ENCODE results near the gene PDS5B. TPM values are rescaled to one million over a fixed set of nuclear protein-coding genes. Genes with fewer than 3 reads are reported as not detected.

Gene PDS5B
- total and polyA plus RNA-seq, 10 donors = 4.5 to 65.9 (median 50.9) TPM

GRCh38 chr13:32595306-32595705, 9.1 kb downstream of the PDS5B start:
- peaks cover 3 to 71% (median 12%) of the 10 kb centered on the region in 6 donors for H3K4me1 ChIP-seq
- H3K27me3 ChIP-seq (replicated peaks in 1 of 7) = no peaks in the 10 kb centered on the region
- no peak for DNase-seq
- H3K4me3 ChIP-seq = no peak overlapping the region
- intact Hi-C loops (cut with DNase I; ENCODE audit: low total_unique reads) = no loop called here
- 72 to 84% (median 77%) methylated on average over 2 of the region's 2 CpGs for WGBS, 5 donors
- no peak overlapping the region for H3K27ac ChIP-seq
- H3K36me3 ChIP-seq = no peaks in the 10 kb centered on the region
- no peak for TF ChIP-seq POLR2A (IDR thresholded peaks at IDR 0.05)
- TF ChIP-seq POLR2AphosphoS5 (IDR thresholded peaks at IDR 0.05) = no peak
- TF ChIP-seq CTCF (IDR thresholded peaks at IDR 0.05 in 8 of 11, conservative IDR thresholded peaks at IDR 0.05 in 3 of 11) = no peak
- peaks cover 0 to 17% (median 11%) of the 10 kb centered on the region in 8 donors for H3K9me3 ChIP-seq

GRCh38 chr13:32600890-32601289, 14.6 kb downstream of the PDS5B start:
- Histone ChIP-seq H3K36me3 (no peaks in the 10 kb centered on the region), H3K4me3 (no peak overlapping the region), H3K9me3 (peaks cover 0 to 26% (median 20%) of the 10 kb centered on the region in 8 donors), H3K27me3 (replicated peaks in 1 of 7) (no peaks in the 10 kb centered on the region), H3K4me1 (peaks cover 0 to 36% (median 16%) of the 10 kb centered on the region in 6 donors), H3K27ac (no peak overlapping the region)
- intact Hi-C loops (cut with DNase I; ENCODE audit: low total_unique reads) = no loop called here
- 75 to 90% (median 80%) methylated on average over 2 of the region's 2 CpGs for WGBS, 5 donors
- no peak for TF ChIP-seq CTCF (IDR thresholded peaks at IDR 0.05 in 8 of 11, conservative IDR thresholded peaks at IDR 0.05 in 3 of 11)
- TF ChIP-seq POLR2AphosphoS5 (IDR thresholded peaks at IDR 0.05) = no peak
- TF ChIP-seq POLR2A (IDR thresholded peaks at IDR 0.05) = no peak
- DNase-seq = no peak

GRCh38 chr13:32609428-32609827, 23.2 kb downstream of the PDS5B start:
- intact Hi-C loops (cut with DNase I; ENCODE audit: low total_unique reads) = no loop called here
- 83 to 100% (median 88%) methylated on average over 1 of the region's 1 CpG for WGBS, 5 donors
- no peak for DNase-seq

GRCh38 chr13:32610538-32610937, 24.3 kb downstream of the PDS5B start:
- Histone ChIP-seq H3K27ac (no peak overlapping the region), H3K4me3 (no peak overlapping the region), H3K9me3 (peaks cover 0 to 36% (median 22%) of the 10 kb centered on the region in 8 donors), H3K36me3 (peaks cover 0 to 7% (median 0%) of the 10 kb centered on the region in 6 donors), H3K4me1 (peaks cover 0 to 33% (median 5%) of the 10 kb centered on the region in 6 donors), H3K27me3 (replicated peaks in 1 of 7) (no peaks in the 10 kb centered on the region)
- intact Hi-C loops (cut with DNase I; ENCODE audit: low total_unique reads) = no loop called here
- TF ChIP-seq CTCF (IDR thresholded peaks at IDR 0.05 in 8 of 11, conservative IDR thresholded peaks at IDR 0.05 in 3 of 11) (no peak), POLR2A (IDR thresholded peaks at IDR 0.05) (no peak), POLR2AphosphoS5 (IDR thresholded peaks at IDR 0.05) (no peak)
- 87 to 94% (median 92%) methylated on average over 1 of the region's 1 CpG for WGBS, 5 donors
- no peak for DNase-seq

More at GRCh38 chr13:32609428-32609827, 23.2 kb downstream of the PDS5B start:
- no peak overlapping the region for H3K4me3 ChIP-seq
- H3K36me3 ChIP-seq = peaks cover 0 to 7% (median 0%) of the 10 kb centered on the region in 6 donors
- H3K27ac ChIP-seq = no peak overlapping the region
- peaks cover 0 to 44% (median 24%) of the 10 kb centered on the region in 8 donors for H3K9me3 ChIP-seq
- no peaks in the 10 kb centered on the region for H3K27me3 ChIP-seq (replicated peaks in 1 of 7)
- TF ChIP-seq POLR2A (IDR thresholded peaks at IDR 0.05) (no peak), POLR2AphosphoS5 (IDR thresholded peaks at IDR 0.05) (no peak), CTCF (IDR thresholded peaks at IDR 0.05 in 8 of 11, conservative IDR thresholded peaks at IDR 0.05 in 3 of 11) (no peak)
- peaks cover 0 to 33% (median 5%) of the 10 kb centered on the region in 6 donors for H3K4me1 ChIP-seq

Measured in spleen (tissue), 11 donors.